Measurements from ENCODE around the gene ZDHHC16. TPM values are rescaled to one million over a fixed set of nuclear protein-coding genes. Genes with fewer than 3 reads are reported as not detected.
"Not testable (repeated sequence)": the region's sequence is repeated elsewhere in the genome, so short reads cannot be mapped to it uniquely, and the experiment has no call there.

ZDHHC16 gene
- polyA plus RNA-seq, 4 donors: 34.2 to 45.8 (median 39.7) TPM

GRCh38 chr10:97475936-97476594, 30.1 kb downstream of the ZDHHC16 start:
- DNase-seq (ENCODE audit: low read depth in 4 of 4, low spot score in 2 of 4): no peak

- not testable (repeated sequence) for DNase-seq (ENCODE audit: low read depth in 4 of 4, low spot score in 2 of 4)
Measured at GRCh38 chr10:97479410-97479809, 33.4 kb downstream of the ZDHHC16 start.

GRCh38 chr10:97479939-97480338, 34.0 kb downstream of the ZDHHC16 start:
- no peak for DNase-seq (ENCODE audit: low read depth in 4 of 4, low spot score in 2 of 4)

- DNase-seq (ENCODE audit: low read depth in 4 of 4, low spot score in 2 of 4): no peak
Measured at GRCh38 chr10:97481071-97481470, 35.1 kb downstream of the ZDHHC16 start.

- no peak for DNase-seq (ENCODE audit: low read depth in 4 of 4, low spot score in 2 of 4)
Measured at GRCh38 chr10:97482381-97482780, 36.4 kb downstream of the ZDHHC16 start.

- no peak for DNase-seq (ENCODE audit: low read depth in 4 of 4, low spot score in 2 of 4)
Measured at GRCh38 chr10:97483506-97483905, 37.5 kb downstream of the ZDHHC16 start.

GRCh38 chr10:97483921-97484320, 37.9 kb downstream of the ZDHHC16 start:
- no peak for DNase-seq (ENCODE audit: low read depth in 4 of 4, low spot score in 2 of 4)

GRCh38 chr10:97485647-97486281, 39.8 kb downstream of the ZDHHC16 start:
- no peak for DNase-seq (ENCODE audit: low read depth in 4 of 4, low spot score in 2 of 4)

GRCh38 chr10:97490592-97490991, 44.6 kb downstream of the ZDHHC16 start:
- DNase-seq (ENCODE audit: low read depth in 4 of 4, low spot score in 2 of 4): no peak

GRCh38 chr10:97494151-97494550, 48.2 kb downstream of the ZDHHC16 start:
- no peak for DNase-seq (ENCODE audit: low read depth in 4 of 4, low spot score in 2 of 4)

GRCh38 chr10:97494863-97495506, 49.0 kb downstream of the ZDHHC16 start:
- no peak for DNase-seq (ENCODE audit: low read depth in 4 of 4, low spot score in 2 of 4)

- DNase-seq (ENCODE audit: low read depth in 4 of 4, low spot score in 2 of 4): no peak
Measured at GRCh38 chr10:97497572-97498075, 51.6 kb downstream of the ZDHHC16 start.

- peak; percentile 94 to 96 (median 95) for DNase-seq (ENCODE audit: low read depth in 4 of 4, low spot score in 2 of 4)
Measured at GRCh38 chr10:97498076-97498840, 52.3 kb downstream of the ZDHHC16 start, which contains the start of gene MMS19. Gene MMS19, minus strand, starts transcription at chr10:97498422. Its CDS starts 38 bp downstream, at chr10:97498384.

- DNase-seq (ENCODE audit: low read depth in 4 of 4, low spot score in 2 of 4): no peak
Measured at GRCh38 chr10:97498841-97499560, 53.0 kb downstream of the ZDHHC16 start, which contains the start of gene UBTD1. Gene UBTD1, plus strand, starts transcription at chr10:97498924. Its CDS starts 280 bp downstream, at chr10:97499204.

GRCh38 chr10:97499561-97500296, 53.8 kb downstream of the ZDHHC16 start:
- DNase-seq (ENCODE audit: low read depth in 4 of 4, low spot score in 2 of 4): no peak

GRCh38 chr10:97500297-97500575, 54.3 kb downstream of the ZDHHC16 start:
- DNase-seq (ENCODE audit: low read depth in 4 of 4, low spot score in 2 of 4): no peak

- DNase-seq (ENCODE audit: low read depth in 4 of 4, low spot score in 2 of 4): no peak
Measured at GRCh38 chr10:97502916-97503315, 56.9 kb downstream of the ZDHHC16 start.

- no peak for DNase-seq (ENCODE audit: low read depth in 4 of 4, low spot score in 2 of 4)
Measured at GRCh38 chr10:97503406-97503805, 57.4 kb downstream of the ZDHHC16 start.

- no peak for DNase-seq (ENCODE audit: low read depth in 4 of 4, low spot score in 2 of 4)
Measured at GRCh38 chr10:97505152-97505551, 59.2 kb downstream of the ZDHHC16 start.

Measured in left renal cortex interstitium (tissue), 4 donors.